Endothelial cell of umbilical vein (primary cell): Measurements from ENCODE around the gene CARMIL3. TPM values are rescaled to one million over a fixed set of nuclear protein-coding genes. Genes with fewer than 3 reads are reported as not detected.

ENCODE experiments used
- BruUV-seq: library from RNA; stranded (reverse); fragments of 400-500 nt; replicated peaks from 2 replicates; lab custom pipeline; 2021; lab: Mats Ljungman, UMichigan
- CTCF ChIA-PET: fragments of 300-600, 350-600 bp; sonication (Branson Sonifier 250); formaldehyde crosslinking; loops from one replicate; lab custom pipeline; 2021; ENCODE audit warnings: antibody characterized with exemption, inconsistent platforms; lab: Charles Lee
- POLR2A ChIA-PET: fragments of 300-600, 350-600 bp; sonication (Branson Sonifier 250); formaldehyde crosslinking; loops from one replicate; lab custom pipeline; 2021; ENCODE audit warnings: antibody characterized with exemption, inconsistent platforms; lab: Charles Lee
- DNase-seq: peaks from one replicate; pipeline ENCODE4 v3.0.0-alpha.2; 2011; ENCODE audit warnings: low read depth, low spot score
- FAIRE-seq: peaks from 2 replicates; lab custom pipeline; 2011; peaks lifted over from hg19 to GRCh38; lab: Jason Lieb, UNC
- H2AFZ ChIP-seq: 2 replicates; pipeline ENCODE4 v1.6.0; 2012; ENCODE audit warnings: low read depth, low read length, control low read depth, inconsistent platforms
- H3K27ac ChIP-seq: 2 replicates; pipeline ENCODE4 v1.5.1; 2011; ENCODE audit warnings: low read depth, mild to moderate bottlenecking, control low read depth, low read length, moderate library complexity; ENCODE audit not compliant: insufficient read depth
- H3K27me3 ChIP-seq, 2 experiments: 2 replicates each; pipeline versions ENCODE4 v1.6.0 to v1.6.1; 2011; ENCODE audit warnings: low read length in 2 of 2, mixed read lengths in 1 of 2; ENCODE audit not compliant: control insufficient read depth in 2 of 2, insufficient read depth in 2 of 2
- H3K36me3 ChIP-seq, 2 experiments: 2 replicates in 1 of 2; 3 replicates in 1 of 2; pipeline ENCODE4 v1.5.1; 2011; ENCODE audit warnings: low read length in 2 of 2, mild to moderate bottlenecking in 1 of 2, moderate library complexity in 1 of 2; ENCODE audit not compliant: control insufficient read depth in 2 of 2, insufficient read depth in 2 of 2; ENCODE audit errors: extremely low read depth in 1 of 2
- H3K4me1 ChIP-seq: 3 replicates; pipeline ENCODE4 v1.5.1; 2011; ENCODE audit warnings: mild to moderate bottlenecking, low read length; ENCODE audit not compliant: control insufficient read depth, insufficient read depth; ENCODE audit errors: extremely low read depth
- H3K4me2 ChIP-seq: 2 replicates; pipeline ENCODE4 v1.6.1; 2011; ENCODE audit warnings: low read length, control low read depth, mixed read lengths; ENCODE audit not compliant: insufficient read depth
- H3K4me3 ChIP-seq, 3 experiments: fragments of 200-600 bp in 1 of 3; sonication (generic), shearing (Covaris generic) in 1 of 3; replicated peaks in 1 of 3; 2 replicates each; pipeline ENCODE4 v1.5.1; 2011 to 2016; ENCODE audit warnings: control low read depth in 3 of 3, low read length in 3 of 3, mild to moderate bottlenecking in 2 of 3, inconsistent platforms in 1 of 3, low read depth in 1 of 3, moderate library complexity in 1 of 3; ENCODE audit not compliant: insufficient read depth in 1 of 3
- H3K79me2 ChIP-seq: 2 replicates; pipeline ENCODE4 v1.6.0; 2012; ENCODE audit warnings: low read length, inconsistent platforms; ENCODE audit not compliant: control insufficient read depth, insufficient read depth
- H3K9ac ChIP-seq: replicated peaks from 2 replicates; pipeline ENCODE3; 2011; ENCODE audit warnings: low read length, control low read depth; ENCODE audit not compliant: insufficient read depth; ENCODE audit errors: extremely low read depth
- H3K9me1 ChIP-seq: replicated peaks from 3 replicates; pipeline ENCODE4 v1.6.0; 2011; ENCODE audit warnings: mild to moderate bottlenecking, low read length; ENCODE audit not compliant: control insufficient read depth, insufficient read depth; ENCODE audit errors: extremely low read depth
- H3K9me3 ChIP-seq: replicated peaks from 2 replicates; pipeline ENCODE4 v1.5.1; 2012; ENCODE audit warnings: low read length, inconsistent platforms; ENCODE audit not compliant: control insufficient read depth, insufficient read depth
- H4K20me1 ChIP-seq: replicated peaks from 2 replicates; pipeline ENCODE3; 2011; ENCODE audit warnings: mild to moderate bottlenecking, low read length; ENCODE audit not compliant: control insufficient read depth, insufficient read depth; ENCODE audit errors: extremely low read depth
- EZH2 ChIP-seq: IDR thresholded peaks from 2 replicates; pipeline ENCODE4 v1.6.1; 2012; ENCODE audit warnings: borderline replicate concordance, low read depth, mild to moderate bottlenecking, moderate library complexity, low read length, inconsistent platforms; ENCODE audit not compliant: severe bottlenecking
- FOS ChIP-seq: IDR thresholded peaks from 2 replicates; pipeline ENCODE4 v1.6.1; 2011; ENCODE audit warnings: mild to moderate bottlenecking, low read length, moderate library complexity, borderline replicate concordance; ENCODE audit not compliant: insufficient read depth
- GATA2 ChIP-seq: IDR thresholded peaks from 2 replicates; pipeline ENCODE4 v1.7.0; 2011; ENCODE audit warnings: low read depth, mild to moderate bottlenecking, moderate library complexity, mixed read lengths, low read length; ENCODE audit not compliant: insufficient read length, insufficient read depth
- JUN ChIP-seq: IDR thresholded peaks from 2 replicates; pipeline ENCODE4 v1.6.1; 2011; ENCODE audit warnings: borderline replicate concordance, low read depth; ENCODE audit not compliant: insufficient read length, insufficient read depth
- MYC ChIP-seq: IDR thresholded peaks from one replicate; pipeline ENCODE4 v1.6.1; 2011; ENCODE audit warnings: mild to moderate bottlenecking, low read depth, low read length
- POLR2A ChIP-seq: IDR thresholded peaks from 2 replicates; pipeline ENCODE4 v1.6.1; 2012; ENCODE audit warnings: low read depth, mild to moderate bottlenecking, control low read depth, low read length
- POLR2AphosphoS5 ChIP-seq: IDR thresholded peaks from 2 replicates; pipeline ENCODE4 v1.6.1; 2012; ENCODE audit warnings: low read depth, mild to moderate bottlenecking, control low read depth, low read length, moderate library complexity; ENCODE audit not compliant: insufficient read depth
- dilution Hi-C: fragments of 300-500 bp; cut with MboI; formaldehyde crosslinking; loops from one replicate; pipeline ENCODE4 v1.15.0; 2019; ENCODE audit warnings: low sequenced_read_pairs; ENCODE audit not compliant: extremely low pct_ligation_motif_present
- intact Hi-C: fragments of 100-400 bp; cut with micrococcal nuclease; formaldehyde crosslinking; loops from one replicate; pipeline ENCODE4 v1.10.0; 2022
- polyA plus RNA-seq, 4 experiments: library from polyadenylated mRNA; depleted of rRNA in 3 of 4; stranded (reverse) in 3 of 4; unstranded in 1 of 4; fragments of >200 nt; gene quantifications; 2 replicates each; pipeline versions ENCODE4 v1.2.1 to v1.2.3, GENCODE V29; 2011 to 2012; ENCODE audit warnings: missing spikeins in 1 of 4
- total RNA-seq: library from RNA; stranded (reverse); gene quantifications from 2 replicates; pipeline ENCODE4 v1.2.3, GENCODE V29; 2021
- TF ChIP-seq, protein P1 (sequence below): IDR thresholded peaks from 2 replicates; pipeline ENCODE4 v1.6.1; 2011; ENCODE audit not compliant: insufficient read depth, insufficient read length
- TF ChIP-seq, protein P2 (sequence below), 2 donors: IDR thresholded peaks; 1 replicate in 1 of 2; 2 replicates in 1 of 2; pipeline ENCODE4 v1.5.1; 2011; ENCODE audit warnings: low read length in 2 of 2, mild to moderate bottlenecking in 2 of 2, moderate library complexity in 2 of 2, control low read depth in 1 of 2, inconsistent platforms in 1 of 2, low read depth in 1 of 2; ENCODE audit not compliant: insufficient read depth in 1 of 2; ENCODE audit errors: extremely low read depth in 1 of 2

The CARMIL3 gene
- total and polyA plus RNA-seq, 2 donors (not counting 3 experiments of a cell fraction or from before 2014, with no cell fraction given): 0.03 TPM; not detected in 1

GRCh38 chr14:24053548-24054323, 1.9 kb downstream of the CARMIL3 start:
- no peaks in the 10 kb centered on the region for H3K79me2 ChIP-seq
- dilution Hi-C loops (no loop called here), intact Hi-C loops (no loop called here)
- no TSS peak for BruUV-seq
- CTCF ChIA-PET: interaction anchor here (0.7 to 9.5 kb wide), 8 partner anchors 8 to 108 kb away, joined by 3 to 420 read pairs (median 3); partner anchors contain the start of genes DCAF11, IRF9, NRL and PCK2
- no peaks in the 10 kb centered on the region for H3K9me3 ChIP-seq
- no peak overlapping the region for H2AFZ ChIP-seq
- H3K4me3 ChIP-seq: no peak overlapping the region
- TF ChIP-seq MYC: no peak
- TF ChIP-seq, protein P1, sequence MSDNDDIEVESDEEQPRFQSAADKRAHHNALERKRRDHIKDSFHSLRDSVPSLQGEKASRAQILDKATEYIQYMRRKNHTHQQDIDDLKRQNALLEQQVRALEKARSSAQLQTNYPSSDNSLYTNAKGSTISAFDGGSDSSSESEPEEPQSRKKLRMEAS: no peak
- no peak for TF ChIP-seq JUN
- TF ChIP-seq POLR2AphosphoS5: no peak
- TF ChIP-seq, protein P2, sequence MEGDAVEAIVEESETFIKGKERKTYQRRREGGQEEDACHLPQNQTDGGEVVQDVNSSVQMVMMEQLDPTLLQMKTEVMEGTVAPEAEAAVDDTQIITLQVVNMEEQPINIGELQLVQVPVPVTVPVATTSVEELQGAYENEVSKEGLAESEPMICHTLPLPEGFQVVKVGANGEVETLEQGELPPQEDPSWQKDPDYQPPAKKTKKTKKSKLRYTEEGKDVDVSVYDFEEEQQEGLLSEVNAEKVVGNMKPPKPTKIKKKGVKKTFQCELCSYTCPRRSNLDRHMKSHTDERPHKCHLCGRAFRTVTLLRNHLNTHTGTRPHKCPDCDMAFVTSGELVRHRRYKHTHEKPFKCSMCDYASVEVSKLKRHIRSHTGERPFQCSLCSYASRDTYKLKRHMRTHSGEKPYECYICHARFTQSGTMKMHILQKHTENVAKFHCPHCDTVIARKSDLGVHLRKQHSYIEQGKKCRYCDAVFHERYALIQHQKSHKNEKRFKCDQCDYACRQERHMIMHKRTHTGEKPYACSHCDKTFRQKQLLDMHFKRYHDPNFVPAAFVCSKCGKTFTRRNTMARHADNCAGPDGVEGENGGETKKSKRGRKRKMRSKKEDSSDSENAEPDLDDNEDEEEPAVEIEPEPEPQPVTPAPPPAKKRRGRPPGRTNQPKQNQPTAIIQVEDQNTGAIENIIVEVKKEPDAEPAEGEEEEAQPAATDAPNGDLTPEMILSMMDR (IDR thresholded peaks at IDR 0.05; ENCODE audit: extremely low read depth in 1 of 2, insufficient read depth in 1 of 2, low read depth in 1 of 2, low read length in 2 of 2): no peak
- no peak for TF ChIP-seq EZH2
- no peak for TF ChIP-seq GATA2
- TF ChIP-seq FOS: no peak
- no peak for TF ChIP-seq POLR2A
- no peaks in the 10 kb centered on the region for H3K9me1 ChIP-seq
- no peak overlapping the region for H3K4me2 ChIP-seq
- no peaks in the 10 kb centered on the region for H3K36me3 ChIP-seq
- no peak for FAIRE-seq
- no peak overlapping the region for H3K27ac ChIP-seq
- peaks cover 5 to 13% of the 10 kb centered on the region in 2 experiments for H3K27me3 ChIP-seq
- H3K9ac ChIP-seq: no peak overlapping the region
- no peaks in the 10 kb centered on the region for H4K20me1 ChIP-seq
- no peak for DNase-seq
- peaks cover 12% of the 10 kb centered on the region for H3K4me1 ChIP-seq
- POLR2A ChIA-PET: interaction anchor here (0.6 kb wide), 1 partner anchor 273 kb away, joined by 5 read pairs; no protein-coding TSS in a partner anchor
